Measurements from ENCODE around the gene DMKN.
A peak's percentile ranks its signal among the peaks of the same experiment; 100 is the strongest.

DMKN gene

DNA sequence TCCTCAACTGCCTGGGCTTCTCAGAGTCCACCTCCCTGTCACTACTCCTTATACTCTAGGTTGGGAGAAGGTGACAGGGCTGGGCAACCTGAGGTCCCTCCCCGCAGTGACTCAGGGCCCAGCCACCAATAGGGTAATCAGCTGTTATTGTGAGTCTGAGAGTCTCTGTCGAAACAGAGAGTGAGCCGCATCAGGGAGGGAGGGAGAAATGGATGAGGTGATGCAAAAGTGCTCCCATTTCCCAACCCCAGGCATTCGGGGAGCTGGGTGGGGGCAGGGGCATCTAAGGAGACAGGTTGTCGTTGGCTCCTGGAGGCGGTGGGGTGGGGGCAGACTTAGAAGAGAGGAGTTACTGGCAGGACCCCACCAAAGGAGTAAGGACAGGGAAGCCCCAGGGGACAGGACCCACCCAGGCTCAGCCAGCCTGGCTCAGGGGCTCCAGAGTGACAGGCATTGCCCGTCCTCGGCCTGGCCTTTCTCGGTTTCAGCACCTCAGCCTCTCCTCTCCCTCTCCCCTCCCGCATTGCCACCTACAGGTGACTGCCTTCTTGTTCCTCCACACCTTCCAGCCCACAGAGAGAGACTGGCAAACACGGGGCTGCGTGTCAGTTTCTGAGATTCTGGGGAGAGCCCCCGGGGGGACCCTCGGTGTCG lies at the start of gene DMKN:
Gene DMKN, minus strand, starts transcription at position 22 of the 654 bp plus-strand sequence. CDS start 174 bp downstream, outside the sequence.
- no peak for DNase-seq (ENCODE audit: low read depth in 2 of 2)

GRCh38 chr19:35562776-35563175 lies 49.3 kb upstream of the DMKN start:
- no peak for DNase-seq (ENCODE audit: low read depth in 2 of 2)

DNA sequence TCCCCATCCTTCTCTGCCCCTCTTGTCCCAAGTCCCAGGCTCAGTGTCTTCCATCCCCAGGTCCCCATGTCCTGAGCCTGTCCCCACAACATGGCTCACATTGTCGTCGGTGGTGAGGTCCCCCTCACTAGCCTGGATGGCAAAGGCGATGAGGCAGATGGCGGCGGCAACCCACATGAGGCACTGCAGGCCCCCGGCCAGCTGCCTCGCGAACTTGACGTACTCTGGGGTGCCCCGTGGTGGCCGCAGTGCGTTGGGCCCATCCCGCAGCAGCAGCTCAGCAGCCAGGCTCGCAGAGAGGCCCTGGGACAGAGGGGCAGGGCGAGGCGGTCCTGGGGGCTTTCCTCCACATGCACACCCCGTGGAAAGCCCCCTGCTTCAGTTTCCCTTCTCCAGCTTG lies 48.9 kb upstream of the DMKN start:
- no peak for DNase-seq (ENCODE audit: low read depth in 2 of 2)

DNA sequence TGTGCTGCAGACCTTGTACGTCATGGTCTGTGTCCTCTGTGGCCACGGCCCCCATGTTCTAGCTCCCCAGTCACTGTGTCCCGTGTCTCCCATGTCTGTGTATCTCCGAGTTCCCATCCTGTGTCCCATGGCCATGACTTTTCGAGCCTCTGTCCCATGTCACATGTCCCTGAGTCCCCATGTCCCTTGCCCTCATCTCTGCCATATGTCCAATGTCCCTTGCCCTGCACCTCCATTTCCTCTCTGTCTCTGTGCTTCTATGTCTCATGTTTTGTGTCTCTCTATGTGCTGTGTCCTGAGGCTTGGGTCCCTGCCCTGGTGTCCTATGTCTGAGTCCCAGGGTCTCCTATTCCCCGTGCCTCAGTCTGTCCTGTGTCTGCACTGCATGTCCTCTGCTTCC lies 48.0 kb upstream of the DMKN start:
- no peak for DNase-seq (ENCODE audit: low read depth in 2 of 2)

DNA sequence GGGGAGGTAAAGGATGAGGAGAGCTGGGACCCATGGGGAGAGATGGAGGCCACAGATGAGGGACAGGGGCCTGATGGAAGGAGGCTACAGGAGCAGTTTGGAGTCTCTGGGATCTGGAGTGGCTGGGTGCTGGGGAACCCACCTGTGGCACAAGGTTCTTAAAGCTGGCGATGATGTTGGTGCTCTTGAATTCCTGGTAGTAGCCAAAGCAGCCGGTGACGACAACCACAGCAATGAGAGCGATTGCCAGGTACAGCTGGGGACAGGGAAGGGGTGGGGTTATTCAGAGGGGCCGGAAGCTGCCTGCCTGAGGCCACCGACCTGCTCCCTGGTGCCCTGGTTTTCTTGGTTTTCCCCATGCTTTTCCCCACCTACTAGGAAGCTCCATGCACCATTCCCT lies 47.2 kb upstream of the DMKN start:
- DNase-seq (ENCODE audit: low read depth in 2 of 2) = no peak

- no peak for DNase-seq (ENCODE audit: low read depth in 2 of 2)
These were observed 46.8 kb upstream of the DMKN start for GRCh38 chr19:35560271-35560670.

- DNase-seq (ENCODE audit: low read depth in 2 of 2) = no peak
These were observed 46.3 kb upstream of the DMKN start for GRCh38 chr19:35559781-35560180.

DNA sequence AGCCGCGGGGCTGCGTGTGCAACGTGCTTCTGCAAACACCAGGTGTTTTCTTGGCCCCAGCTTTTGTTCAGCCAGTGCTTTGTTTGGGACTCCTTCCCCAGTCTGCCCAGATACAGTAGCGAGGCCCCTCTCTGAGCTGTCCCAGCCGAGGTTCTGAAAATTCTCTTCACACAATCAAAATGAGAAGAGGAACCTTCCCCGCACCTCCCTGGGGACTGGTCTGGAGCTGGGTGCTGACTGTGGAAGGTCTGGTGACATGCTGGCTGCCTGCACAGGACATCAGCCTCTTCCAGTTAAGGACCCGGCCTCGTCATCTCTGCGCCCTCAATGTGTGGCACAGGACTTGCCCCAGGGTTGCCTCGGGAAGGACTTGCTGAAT lies 45.8 kb upstream of the DMKN start:
- DNase-seq (ENCODE audit: low read depth in 2 of 2) = no peak

- no peak for DNase-seq (ENCODE audit: low read depth in 2 of 2)
These were observed 45.2 kb upstream of the DMKN start for GRCh38 chr19:35558400-35559280.

DNA sequence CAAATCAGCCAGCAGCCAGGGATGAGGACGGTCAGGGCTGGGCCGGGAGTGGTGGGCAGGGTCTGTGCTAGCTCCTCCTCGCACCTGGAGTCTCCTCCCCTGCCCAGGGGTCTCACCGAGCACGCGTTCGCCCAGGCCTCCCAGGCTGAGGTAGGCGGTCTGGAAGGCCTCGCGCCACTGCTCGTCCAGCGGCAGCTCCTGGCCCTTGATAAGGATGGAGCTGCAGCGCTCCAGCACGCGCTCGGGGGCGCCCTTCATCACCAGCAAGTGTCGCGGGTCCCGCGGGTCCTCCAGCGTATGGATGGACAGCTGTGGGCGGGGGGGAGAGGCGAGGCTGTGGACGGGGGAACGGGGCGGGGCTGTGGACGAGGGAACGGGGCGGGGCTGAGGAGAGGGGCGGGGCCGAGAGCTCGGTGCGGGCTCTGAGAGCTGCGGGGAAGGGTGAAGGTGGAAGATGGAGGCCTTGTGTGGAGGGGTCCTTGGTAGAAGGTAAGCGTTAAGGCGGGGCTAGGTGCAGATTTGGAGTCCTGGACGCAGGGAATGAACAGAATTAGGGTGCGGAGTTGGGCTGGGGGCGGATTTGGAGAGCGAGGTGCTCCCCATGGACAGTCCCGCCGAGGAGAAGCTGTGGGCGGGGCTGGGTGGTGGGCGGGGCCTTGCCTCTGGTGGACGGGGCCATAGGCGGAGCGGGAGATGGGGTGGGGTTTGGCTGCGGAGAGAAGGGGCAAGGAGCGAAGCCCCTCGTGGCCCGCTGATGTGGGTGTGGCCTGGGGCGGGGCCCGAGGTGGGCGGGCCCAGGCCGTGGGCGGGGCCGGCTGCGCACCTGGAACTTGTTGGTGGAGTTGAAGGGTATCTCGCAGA lies 44.3 kb upstream of the DMKN start:
- DNase-seq (ENCODE audit: low read depth in 2 of 2) = peak in 1 of 2 donors; percentile 38

- DNase-seq (ENCODE audit: low read depth in 2 of 2) = no peak
These were observed 43.5 kb upstream of the DMKN start for GRCh38 chr19:35556846-35557538.

GRCh38 chr19:35556025-35556590 lies 42.7 kb upstream of the DMKN start:
- no peak for DNase-seq (ENCODE audit: low read depth in 2 of 2)

DNA sequence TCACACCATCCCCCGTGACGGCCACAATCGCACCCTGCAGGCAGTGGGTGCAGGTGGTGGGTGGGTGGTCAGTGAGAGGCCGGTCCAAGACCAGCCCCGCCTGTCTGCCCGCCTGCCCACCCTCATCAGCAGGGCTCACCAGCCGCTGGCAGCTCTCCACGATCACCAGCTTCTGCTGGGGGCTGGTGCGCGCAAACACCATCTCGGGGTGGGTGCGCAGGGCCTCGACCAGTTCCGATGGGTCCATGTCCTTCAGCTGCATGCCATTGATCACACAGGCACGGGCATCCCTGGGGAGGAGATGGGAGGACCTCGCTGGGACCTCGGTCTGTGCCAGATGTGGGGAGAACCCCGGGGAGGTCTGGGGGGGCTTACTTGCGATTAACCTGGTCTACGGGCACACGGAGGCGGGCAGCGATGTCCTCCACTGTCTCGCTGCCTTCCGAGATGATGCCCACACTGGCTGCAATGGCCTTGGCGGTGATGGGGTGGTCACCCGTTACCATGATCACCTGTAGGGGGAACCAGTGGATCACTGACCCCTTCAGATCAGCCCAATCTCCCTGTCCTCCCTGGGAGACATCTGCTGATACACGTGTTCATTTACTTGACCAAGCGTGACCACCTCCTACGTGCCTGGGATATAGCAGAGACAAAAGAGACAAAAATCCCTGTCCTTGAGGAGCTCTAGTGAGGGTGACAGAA lies 42.0 kb upstream of the DMKN start:
- no peak for DNase-seq (ENCODE audit: low read depth in 2 of 2)

GRCh38 chr19:35554076-35554475 lies 40.6 kb upstream of the DMKN start:
- no peak for DNase-seq (ENCODE audit: low read depth in 2 of 2)

DNA sequence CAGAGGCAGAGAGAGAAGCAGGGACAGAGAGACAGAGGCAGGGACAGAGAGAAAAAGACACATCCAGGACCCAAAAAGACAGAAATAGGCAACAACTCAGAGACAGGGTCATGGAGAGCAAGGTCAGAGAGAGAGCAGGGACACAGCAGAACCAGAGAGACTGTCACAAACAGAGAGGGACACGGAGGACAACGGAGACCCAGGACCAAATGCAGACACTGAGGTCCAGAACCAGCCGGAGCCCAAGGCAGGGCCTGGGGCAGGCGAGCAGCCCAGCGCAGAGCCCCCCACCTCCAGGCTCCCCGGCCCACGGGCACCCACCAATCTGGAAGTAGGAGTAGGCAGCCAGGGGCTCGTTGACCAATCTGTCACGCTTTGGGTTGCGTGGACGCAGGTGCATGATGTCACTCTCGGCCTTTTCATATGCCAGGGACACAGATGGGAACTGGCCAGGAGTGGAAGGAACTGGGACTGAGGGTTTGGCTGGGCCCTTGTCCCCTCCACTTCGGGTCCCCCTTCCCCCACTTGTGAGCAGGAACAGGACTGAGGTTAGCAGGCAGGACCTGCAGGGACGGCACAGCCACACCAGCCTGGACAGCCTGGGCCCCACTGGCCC lies 40.0 kb upstream of the DMKN start:
- no peak for DNase-seq (ENCODE audit: low read depth in 2 of 2)

DNA sequence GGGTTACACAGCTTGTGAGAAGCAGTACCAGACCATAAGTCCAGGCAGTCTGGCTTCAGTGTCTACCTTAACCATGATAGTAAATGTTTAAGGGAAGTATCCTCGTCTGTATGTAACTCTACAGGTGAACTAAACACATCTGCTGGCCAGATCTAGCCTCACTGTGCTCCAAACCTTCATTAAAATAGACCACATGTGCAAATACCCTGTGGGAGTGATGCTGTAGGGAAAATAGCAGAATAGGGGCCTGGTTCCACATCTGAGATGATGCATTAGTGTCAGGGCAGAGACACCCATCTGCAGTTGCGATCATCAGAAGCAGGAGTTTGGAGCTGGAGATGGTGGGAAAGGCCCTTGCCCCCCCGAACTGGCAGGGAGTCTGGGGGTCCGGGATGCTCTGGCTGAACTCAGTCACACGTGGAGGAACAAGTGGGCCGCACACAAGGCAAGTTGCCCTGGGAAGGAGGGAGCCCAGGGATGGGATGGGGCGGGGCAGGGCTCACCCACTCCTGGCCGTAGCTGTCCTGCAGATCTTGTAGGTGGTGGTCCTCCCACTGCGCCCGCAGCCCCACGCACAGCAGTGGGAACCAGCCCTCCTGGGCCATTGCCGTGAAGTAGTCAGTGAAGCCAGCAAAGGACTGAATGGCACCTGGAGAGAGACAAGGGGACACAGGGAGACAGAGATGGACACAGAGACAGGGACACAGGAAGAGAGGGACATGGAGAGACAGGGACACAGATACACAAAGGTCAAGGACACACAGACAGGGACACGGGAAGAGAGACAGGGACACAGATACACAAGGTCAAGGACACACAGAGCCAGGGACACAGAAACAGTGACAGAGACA lies 39.3 kb upstream of the DMKN start:
- no peak for DNase-seq (ENCODE audit: low read depth in 2 of 2)

DNA sequence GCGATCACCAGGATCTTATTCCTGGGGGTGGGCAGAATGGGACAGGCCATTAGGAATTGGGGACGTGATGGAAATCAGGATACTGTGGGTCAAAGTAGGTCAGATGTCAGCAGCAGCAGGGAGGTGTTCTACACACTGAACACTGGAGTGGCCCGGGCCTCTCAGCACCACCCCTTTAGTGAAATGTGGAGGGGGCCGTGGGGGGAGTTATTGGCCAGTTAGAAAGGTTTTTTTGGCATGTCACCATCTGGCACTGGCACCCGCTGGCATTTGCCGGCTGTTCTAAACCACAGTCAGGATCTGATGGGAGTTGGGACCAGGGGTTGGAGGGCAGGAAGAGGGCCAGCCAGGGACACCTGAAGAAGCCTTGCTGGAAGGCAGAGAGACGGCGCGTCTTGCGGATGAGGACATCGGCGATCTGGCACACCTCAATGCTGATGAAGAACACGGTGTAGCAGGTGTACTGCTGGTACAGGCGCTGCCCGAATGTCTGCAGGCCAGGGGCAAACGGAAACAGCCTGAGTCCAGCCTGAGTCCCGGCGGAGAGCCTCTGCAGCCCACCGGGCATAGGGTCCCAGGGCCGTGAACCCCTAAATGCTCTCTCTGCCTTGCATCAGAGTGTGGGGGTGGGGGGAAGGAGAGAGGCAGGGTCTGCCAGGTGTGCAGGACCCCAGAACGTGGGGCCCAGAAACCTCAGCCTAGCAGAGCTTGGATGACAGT lies 37.8 kb upstream of the DMKN start:
- no peak for DNase-seq (ENCODE audit: low read depth in 2 of 2)

- DNase-seq (ENCODE audit: low read depth in 2 of 2) = no peak
These were observed 36.6 kb upstream of the DMKN start for GRCh38 chr19:35549879-35550523.

All from stimulated activated CD4-positive, alpha-beta T cell treated with anti-CD3 and anti-CD28 coated beads, Interleukin-1b, Interleukin-23, amount 100 ng/mL, for 1 hour (primary cell).